NCI-H1417 treated with DMSO at 0.1 percent for 48 hours (cell line): Measurements from ENCODE around the gene IDH3A.

Source experiments
- DNase-seq: peaks from one replicate; lab custom pipeline; 2025; lab: John Stamatoyannopoulos, UW

Gene IDH3A

DNA sequence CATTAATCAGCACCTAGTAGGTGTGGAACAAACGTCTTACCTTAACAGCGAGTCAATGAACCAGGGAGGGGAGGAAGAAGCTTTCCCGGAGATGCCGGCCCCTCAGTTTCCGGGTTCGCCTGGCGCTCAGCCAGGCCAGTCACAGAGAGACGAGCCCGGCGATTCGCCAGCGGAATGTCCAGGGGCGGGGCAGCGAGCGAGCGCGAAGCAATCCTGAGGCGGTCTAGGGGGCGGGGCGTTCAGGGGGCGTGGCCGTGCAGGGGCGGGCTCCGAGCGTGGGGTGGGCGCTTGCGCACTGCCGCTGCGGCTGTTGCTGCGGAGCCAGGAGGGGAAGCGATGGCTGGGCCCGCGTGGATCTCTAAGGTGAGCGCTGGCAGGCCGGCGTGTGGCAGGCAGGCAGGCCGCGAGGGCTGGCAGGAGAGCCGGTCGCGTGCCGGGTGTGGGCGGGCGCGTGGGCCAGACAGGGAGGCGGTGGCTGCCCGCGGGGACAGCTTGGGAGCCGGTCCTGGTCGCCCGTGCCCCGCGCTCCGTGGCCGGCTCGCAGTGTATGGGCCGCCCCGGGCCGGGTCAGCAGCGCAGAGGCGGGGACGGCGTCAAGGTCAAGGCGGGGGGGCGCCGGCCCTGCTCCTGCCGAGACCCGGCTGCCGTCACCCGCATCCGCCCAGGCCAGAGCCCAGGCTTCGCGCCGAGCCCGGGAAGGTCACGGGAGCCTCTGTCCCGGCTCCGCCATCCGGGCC lies at the start of gene IDH3A:
Gene IDH3A, plus strand, starts transcription at position 295 of the 737 bp plus-strand sequence. Its CDS starts 42 bp downstream, at position 337.
- peak; percentile 95 for DNase-seq

DNA sequence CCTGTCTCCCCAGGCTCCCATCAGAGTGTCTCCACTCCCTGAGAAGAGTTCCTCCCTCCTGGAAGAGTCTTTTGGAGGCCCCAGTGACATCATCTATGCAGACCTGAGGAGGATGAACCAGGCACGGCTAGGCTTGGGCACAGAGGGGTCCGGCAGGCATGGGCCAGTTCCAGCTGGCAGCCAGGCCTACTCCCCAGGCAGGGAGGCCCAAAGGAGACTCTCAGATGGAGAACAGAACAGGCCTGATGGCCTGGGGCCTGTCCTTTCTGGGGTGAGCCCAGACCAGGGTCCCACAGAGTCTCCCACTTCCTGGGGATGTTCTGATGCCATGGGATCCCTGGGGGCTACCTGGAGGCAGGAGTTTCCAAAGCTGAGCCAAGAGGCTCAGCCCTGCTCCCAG lies 48.3 kb upstream of the IDH3A start:
- DNase-seq, result no peak

DNA sequence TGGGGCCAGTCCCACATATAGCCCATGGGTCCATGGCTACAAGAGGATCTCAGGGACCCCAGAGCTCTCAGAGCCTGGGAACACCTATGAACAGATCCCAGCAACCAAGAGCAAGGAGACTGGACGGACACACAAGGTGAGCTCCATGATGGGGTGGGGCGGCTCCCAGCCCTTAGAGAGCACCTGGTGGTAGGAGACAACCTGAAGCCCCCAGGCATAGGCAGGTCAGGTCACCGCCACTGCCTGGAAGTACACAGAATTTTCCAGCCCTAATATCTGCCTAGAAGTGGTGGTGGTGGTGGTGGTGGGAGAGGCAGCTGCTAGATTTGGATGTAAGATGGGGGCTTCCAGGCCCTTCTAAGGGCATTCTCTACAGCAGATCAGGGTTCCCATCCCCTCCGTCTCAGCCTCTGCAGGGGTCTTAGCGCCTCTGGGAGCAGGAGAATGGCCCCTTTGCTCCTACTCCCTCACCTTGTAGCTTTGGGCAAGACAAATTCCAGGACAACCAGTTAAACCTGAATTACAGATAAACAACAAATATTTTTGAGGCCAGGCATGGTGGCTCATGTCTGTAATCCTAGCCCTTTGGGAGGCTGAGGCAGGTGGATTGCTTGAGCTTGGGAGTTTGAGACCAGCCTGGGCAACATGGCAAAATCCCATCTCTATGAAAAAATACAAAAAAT lies 47.6 kb upstream of the IDH3A start:
- no peak for DNase-seq

DNA sequence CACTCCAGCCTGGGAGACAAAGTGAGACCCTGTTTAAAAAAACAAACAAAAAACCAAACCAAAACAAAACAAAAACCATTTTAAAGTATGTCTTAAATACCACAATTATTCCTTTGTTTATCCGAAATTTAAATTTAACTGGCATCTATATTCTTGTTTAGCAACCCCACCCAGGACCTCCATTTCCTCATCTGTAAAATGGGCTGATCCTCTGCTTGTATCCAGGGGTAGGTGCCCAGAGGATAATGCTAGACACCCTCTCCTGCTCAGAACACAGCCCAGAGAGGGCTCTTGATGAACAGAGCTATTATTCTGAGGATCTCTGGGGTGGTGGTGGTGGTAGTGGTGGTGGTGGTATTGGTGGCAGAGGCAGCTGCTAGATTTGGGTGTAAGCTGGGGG lies 47.0 kb upstream of the IDH3A start:
- DNase-seq, result no peak

DNA sequence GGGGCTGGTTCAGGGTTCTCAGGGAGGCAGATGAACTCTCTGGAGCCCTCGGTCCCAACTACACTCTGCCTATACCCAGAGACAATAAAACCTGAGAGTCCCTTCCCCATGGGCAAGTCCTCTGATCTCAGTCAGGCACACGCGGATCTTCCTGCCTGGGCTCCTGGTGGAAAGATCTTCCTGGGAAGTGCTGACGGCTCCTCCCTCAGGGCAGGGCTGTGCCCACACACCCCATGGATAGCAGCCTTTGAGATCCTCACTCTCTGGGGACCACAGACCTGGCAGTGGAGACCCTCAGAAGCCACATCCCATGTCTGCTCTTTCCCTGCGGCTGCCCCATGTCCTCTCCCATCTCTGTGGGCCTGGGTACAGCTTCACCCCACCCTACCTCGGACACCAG lies 46.4 kb upstream of the IDH3A start:
- no peak for DNase-seq

DNA sequence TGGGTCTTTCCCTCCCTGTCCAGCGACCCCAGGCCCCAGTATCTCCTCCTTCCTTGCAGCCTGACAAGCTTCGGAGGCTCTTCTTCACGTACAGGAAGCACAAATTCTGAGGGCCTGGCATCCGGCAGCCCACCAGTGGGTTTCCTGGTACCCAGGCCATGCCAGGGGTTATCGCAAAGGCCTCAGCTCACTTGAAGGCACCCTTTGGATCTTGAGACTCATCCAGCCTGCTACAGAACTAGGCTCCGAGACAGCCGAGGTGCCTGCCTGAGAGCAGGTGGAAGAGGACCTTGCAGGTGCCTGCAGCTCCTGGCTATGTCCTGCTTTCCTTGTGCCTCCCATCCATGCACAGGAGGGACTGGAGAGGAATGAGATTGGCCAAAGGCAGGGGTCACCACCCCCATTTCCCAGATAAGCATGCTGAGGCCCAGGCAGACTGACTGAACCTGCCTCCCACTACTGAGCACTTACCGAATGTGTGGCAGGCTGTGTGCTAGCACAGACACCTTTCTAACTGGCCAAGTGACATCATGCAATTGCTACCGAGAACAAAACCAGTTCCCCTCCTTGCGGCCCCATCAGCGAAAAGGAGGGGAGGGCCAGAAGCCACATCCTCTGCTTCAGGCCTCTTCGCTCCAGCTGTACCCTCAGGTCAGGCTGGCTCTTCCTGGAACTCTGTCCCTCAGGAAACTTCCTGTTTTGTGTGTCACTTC lies 45.6 kb upstream of the IDH3A start:
- no peak for DNase-seq

DNA sequence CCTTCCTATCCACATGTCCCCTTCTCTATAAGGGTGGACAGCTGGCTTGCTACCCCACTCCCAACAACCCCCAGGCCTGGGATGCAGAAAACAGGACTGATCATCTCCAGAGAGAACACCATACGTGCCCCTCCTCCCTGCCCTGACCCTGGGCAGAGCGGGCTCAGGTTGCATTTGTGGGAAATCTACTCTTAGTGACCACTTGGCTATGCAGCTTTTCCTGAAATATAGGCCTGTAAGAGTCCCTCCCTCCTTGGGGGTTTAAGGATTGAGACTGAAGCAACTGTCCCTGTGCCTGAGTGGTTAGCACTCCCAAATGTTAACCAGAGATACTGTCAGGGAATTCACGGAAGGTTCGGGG lies 45.1 kb upstream of the IDH3A start:
- no peak for DNase-seq

DNA sequence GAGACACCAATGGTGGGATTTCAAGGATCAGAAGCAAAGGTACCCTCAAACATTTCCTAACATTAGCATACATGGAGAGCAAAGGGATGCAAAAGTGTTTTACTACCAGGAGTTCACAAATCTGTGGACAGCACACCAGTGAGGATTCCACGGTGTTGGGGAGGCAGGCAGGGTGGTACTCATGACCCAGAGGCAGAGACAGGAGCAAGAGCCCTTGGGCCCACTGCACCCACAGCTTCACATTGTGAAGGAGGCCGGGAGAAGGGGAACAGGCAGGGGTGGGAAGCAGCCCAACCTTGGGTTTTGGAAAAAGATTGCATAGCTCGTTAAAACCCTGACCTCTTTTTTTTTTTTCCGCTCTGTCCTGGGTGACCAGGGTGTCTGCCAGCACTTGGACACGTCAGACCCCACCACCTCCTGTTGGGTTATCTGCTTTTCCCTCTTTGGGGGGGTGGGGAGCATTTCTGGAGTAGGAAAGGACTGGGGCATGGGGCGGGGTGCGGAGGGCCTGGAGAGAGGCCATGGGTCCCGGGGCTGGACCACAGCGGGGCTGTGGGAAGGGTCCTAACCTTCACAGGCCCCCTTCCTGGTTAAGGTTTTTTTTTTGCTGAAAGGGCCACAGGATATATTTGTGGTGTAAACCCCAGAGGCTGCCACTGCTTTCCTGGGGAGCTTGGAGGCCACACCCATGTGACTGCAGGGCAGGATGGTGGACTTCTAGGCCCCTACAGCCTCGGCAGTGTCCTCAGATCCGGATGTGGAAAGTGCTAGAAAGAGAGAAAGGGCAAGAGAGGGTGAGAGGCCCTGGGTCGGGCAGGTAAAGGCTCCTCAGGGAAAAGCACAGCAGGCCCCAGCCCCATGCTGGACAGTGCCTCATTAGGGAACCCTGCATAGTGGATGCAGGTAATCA lies 44.3 kb upstream of the IDH3A start:
- DNase-seq, result no peak

DNA sequence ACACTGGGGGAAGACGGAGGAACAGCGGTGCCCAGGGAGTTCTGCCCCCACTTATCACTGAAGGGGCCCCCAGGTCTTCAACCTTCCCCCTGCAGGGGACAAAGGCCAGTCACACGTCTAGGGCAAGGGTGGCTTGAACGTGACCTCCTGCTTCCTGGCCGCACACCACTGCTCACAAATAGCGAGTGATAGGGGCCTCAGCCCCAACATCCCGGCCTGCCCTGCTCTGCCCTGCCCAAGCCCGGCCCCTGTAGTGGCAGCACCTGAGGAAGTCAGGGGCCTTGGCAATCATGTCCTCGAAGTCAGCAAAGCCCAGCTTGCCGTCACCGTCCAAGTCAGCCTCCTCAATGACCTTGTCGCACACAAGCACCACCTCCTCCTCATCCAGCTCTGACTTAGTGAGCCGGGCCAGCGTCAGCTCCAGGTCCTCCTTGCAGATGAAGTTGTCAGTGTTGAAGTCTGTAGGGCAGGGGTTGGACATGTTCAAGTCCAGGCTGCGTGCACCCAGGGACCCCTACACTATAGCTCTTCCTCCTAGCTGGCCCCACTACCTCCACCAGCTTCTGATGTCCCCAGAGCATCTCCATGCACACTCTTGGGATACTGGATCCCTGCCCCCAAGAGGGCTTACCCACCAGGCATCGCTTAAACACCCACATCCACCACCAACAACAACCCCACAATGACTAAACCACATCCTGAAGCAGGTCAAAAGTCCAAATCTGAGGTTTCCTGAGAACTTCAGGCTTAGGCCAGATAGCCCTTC lies 43.5 kb upstream of the IDH3A start:
- DNase-seq, result no peak

DNA sequence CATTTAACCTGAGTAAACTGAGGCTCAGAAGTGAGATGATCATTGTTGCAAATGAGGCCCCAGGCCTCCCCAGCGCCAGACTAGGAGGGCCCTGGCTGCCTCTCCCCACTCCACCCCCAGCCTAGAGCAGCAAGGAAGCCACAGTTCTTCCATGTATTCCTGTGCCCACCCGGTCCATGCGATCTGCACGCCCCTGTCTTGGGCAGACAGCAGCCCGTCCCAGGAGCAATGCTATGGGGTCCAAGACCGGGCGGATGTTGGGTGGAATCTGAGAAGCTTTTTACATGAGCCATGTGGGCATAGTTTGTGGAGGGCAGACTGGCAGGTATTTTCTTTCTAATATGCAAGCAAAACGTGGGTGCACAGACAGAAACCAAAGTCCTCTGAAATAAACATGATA lies 41.7 kb upstream of the IDH3A start:
- DNase-seq, result no peak

DNA sequence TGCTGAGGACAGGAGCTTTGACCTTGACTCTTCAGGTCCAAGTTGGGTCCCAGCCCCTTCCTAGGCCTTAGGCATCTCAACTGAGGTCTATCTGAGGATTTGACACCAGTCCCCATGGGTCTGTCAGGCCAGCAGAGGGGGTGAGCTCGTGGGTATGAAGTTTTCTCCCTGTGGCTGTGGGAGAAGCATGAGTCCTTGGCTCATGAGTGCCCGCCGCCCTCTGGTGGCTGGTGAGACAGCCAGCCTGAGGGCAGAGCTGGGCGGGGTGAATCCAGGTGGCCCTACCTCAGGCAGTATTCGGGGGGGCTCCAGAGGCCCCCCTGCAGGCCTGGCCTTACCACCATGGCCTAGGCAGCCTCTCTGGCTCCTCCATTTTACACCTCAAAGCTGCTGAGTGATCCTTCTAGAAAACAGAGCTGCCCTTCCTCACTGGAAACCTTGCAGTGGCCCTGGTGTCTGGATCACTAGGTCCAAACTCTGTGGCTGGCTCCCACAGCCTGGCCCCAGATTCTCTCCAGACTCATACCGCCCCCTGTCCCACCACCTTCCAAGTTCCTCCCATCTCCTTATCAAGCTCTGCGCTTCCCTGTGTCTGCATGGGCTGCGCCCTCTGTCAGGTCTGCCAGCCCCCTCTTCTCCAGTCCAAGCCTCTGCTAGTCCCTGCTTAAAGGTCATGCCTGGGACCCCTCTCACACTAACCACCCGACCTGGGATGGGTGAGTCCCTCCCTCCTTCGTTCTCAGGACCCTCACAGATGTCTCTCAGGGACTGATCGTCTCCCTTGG lies 40.7 kb upstream of the IDH3A start:
- no peak for DNase-seq

DNA sequence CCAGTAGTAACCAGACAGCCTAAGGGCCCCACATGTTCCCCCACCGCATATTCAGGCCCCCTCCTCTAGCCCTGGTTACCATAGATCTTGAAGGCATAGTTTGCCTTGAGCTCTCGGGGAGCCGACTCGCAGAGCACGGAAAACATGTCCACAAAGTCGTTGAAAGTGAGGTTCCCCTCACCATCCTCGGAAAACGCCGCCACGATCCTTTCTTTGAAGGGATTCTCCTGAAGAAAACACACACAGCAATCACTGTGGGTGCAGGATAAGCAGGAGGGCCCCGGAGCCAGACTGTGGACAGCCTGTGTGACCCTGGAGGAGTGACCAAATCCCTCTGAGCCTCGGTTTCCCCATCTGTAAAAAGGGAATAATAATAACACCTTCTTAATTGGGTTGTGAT lies 40.0 kb upstream of the IDH3A start:
- no peak for DNase-seq

DNA sequence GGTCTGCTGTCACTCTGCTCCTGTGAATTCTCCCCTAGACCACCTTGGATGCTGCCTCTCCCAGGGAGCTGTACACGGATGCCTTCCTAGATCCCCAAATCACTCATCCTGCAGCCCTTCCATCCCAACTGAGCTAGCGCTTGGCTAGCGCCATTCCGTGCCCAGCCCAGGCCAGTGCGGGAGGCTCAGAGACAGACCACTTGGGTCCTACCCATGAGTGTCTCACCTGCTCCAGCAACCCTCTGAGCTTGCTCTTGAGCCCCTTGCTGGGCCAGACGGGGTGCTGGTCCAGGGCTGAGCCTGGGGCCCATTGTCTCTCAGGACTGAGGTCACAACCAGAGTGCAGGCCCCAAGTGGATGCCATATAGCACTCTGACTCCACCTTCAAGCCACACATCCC lies 39.1 kb upstream of the IDH3A start:
- DNase-seq, result no peak

DNA sequence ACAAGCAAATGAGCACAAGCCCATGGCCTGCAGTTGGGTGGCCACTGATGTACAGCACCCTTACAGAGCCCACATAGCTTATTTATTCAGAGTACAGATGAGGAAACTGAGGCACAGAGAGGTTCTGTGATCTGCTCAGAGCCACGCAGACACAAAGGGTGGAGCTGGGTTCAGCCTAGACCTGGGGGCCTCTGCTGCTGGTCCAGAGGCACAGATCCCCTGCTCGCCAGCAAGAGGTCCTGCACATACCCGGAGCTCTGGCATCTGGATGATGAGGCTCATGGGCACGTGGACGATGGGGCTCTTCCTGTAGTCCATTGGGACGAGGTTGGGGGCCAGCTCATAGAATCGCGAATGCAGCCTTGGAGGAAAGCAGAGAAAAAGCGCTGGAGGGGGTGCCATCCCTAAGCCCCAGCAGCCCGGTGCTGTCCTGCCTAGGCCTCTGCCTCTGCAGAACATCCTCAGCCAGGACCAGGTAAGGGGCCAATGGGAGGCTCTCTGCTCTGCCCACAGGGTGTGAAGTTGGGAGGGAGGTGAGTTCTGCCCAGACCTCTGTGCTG lies 38.2 kb upstream of the IDH3A start:
- no peak for DNase-seq

DNA sequence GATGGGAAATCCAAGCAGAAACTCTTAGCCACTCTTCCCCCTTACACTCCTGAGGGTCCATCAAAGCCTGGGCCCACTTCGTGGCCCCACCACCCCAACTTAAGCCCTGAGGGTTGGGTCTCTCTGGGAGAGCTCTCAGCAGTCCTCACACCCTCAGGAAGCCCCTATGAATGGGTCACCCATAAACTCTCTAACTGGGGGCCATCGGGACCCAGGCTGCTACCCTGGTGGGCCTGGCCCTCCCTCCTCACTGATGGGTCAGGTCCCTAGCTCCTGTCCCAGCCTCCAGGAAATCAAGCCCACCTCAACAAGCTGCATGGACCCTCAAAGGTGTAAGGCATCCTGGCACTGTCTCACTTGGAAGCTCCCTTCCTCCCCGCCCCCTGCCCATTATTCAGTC lies 37.4 kb upstream of the IDH3A start:
- DNase-seq, result no peak

DNA sequence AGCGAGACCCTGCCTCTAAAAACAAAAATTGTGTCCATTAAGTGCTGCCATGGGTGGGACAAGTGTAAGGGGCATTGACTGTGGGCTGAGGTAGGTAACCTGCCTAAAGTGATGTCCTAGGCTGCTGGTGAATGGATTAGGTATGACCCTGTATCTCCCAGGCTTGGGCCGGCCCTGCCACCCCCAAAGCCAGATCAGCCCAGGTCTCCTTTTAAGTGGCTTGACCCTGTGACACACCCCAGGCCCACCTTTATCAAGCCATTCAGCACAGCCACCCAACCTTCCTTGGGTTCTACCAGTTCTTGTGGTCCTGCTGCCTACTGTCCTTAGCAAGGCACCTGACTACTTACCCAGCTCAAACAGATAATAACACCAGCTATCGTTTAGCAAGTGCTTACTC lies 36.6 kb upstream of the IDH3A start:
- DNase-seq, result no peak

DNA sequence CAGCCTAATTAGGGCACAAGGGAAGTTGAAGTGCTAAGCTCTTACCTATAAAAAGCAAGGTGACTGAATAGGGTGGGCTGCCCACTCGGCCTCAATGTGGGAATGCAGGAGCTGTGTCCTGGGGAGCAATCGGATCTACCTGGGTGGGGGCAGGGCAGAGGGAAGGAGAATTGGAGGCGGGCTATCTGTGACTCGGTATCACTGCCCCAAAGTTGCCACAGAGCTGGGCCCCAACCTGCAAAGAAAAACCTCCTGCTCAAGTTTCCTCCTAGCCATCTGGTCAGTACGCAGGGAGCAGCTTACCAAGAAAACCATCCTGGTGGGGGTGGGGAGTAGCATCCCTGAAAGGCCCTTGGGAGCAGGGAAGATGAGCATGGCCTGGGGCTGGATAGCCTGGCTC lies 28.6 kb upstream of the IDH3A start:
- DNase-seq, result no peak

DNA sequence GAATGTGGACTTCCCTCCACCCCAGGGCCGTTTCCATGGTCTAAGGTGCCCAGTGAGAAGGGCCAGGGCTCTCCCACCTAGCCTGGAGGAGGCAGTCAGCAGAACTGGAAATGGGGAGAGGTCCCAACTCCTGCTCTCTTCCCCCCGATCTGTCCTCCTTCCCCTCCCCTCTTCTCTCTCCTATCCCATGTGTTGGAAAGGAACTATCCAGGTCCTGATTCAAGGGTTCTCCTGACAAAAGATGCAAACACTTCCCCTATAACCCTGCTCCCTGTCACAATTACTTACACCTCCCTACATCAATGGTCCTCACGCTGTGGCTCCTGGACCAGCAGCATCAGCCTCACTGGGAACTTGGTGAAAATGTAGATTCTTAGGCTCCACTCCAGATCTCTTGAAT lies 23.9 kb upstream of the IDH3A start:
- DNase-seq, result no peak

DNA sequence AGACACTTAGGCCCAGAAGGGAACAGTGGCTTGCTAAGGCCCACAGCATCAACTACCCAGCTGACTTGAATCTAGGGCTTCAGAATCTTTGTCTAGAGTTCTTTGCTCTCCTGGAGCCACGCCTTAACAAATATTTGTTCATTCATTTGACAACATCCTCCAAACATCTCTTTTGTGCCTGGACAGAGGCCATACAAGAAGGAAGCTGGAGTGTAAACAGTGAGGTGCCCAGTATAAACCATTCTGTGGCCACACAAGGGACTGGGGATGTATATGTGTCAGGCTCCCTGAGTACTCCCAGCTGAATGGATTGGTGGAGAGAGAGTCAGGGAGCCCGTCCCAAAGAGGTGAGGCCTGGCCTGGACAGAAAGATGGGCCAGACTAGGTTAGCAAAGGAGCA lies 21.3 kb upstream of the IDH3A start:
- DNase-seq, result no peak

DNA sequence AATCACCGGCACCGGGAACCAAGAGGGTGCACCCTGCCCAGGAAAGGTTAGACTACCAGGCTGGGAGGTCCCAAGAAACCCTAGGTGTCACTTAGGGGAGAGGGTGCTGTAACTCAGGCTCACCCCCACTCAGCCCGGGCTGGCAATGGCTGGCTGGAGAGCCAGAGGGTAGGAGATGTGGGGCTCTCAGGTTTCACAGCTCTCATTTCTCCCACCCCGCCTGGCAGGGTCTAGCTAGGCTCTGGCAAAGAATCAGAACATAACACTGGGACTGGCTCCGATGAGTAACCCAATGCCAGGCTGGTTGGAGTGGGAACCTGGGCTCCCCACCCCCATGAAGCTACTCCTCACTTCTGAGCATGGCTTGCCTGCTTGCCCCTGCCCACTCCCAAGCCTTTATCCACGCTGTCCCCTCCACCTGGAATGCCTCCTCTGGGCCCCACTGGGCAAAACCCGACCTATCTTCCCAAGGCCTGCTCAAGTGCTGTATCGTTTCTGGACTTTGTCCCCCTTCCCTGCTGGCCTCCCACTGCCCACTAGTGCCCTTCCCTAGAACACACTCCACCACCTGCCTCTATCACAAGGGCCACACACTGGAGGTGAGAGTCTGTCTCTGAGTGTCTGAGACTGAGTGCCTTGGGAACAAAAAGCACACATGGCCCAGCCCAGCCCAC lies 19.9 kb upstream of the IDH3A start:
- DNase-seq, result no peak
